H9 (cell line): ENCODE measurements around the gene QSOX1. TPM values are rescaled to one million over a fixed set of nuclear protein-coding genes. Genes with fewer than 3 reads are reported as not detected.
A peak's percentile ranks its signal among the peaks of the same experiment; 100 is the strongest.

Experiments used
- DNase-seq: peaks from one replicate; pipeline ENCODE4 v3.0.0-alpha.2; 2017
- H2AFZ ChIP-seq: one replicate; pipeline ENCODE4 v1.6.1; 2013; ENCODE audit warnings: mild to moderate bottlenecking, low read length, control low read depth, moderate library complexity
- H2AK5ac ChIP-seq: 2 replicates; pipeline ENCODE4 v1.6.1; 2013; ENCODE audit warnings: low read length, control low read depth, mixed read lengths; ENCODE audit not compliant: insufficient read length
- H2BK120ac ChIP-seq: one replicate; pipeline ENCODE4 v1.6.1; 2013; ENCODE audit warnings: low read depth, mild to moderate bottlenecking, low read length, control low read depth, inconsistent platforms; ENCODE audit not compliant: poor library complexity, severe bottlenecking
- H2BK12ac ChIP-seq: 2 replicates; pipeline ENCODE4 v1.6.1; 2013; ENCODE audit warnings: low read length, control low read depth, mixed read lengths, low read depth; ENCODE audit not compliant: insufficient read length
- H2BK15ac ChIP-seq: 2 replicates; pipeline ENCODE4 v1.6.1; 2013; ENCODE audit warnings: low read depth, low read length, control low read depth
- H2BK20ac ChIP-seq: one replicate; pipeline ENCODE4 v1.6.1; 2013; ENCODE audit warnings: low read depth, mild to moderate bottlenecking, low read length, control low read depth, inconsistent platforms; ENCODE audit not compliant: poor library complexity, severe bottlenecking
- H2BK5ac ChIP-seq: 2 replicates; pipeline ENCODE4 v1.6.1; 2013; ENCODE audit warnings: low read length, control low read depth, mixed read lengths; ENCODE audit not compliant: insufficient read length
- H3K14ac ChIP-seq: 2 replicates; pipeline ENCODE4 v1.6.1; 2013; ENCODE audit warnings: low read length, control low read depth; ENCODE audit not compliant: insufficient read depth
- H3K18ac ChIP-seq: 2 replicates; pipeline ENCODE4 v1.6.1; 2013; ENCODE audit warnings: low read depth, mild to moderate bottlenecking, mixed read lengths, low read length, control low read depth; ENCODE audit not compliant: insufficient read length
- H3K23ac ChIP-seq: 2 replicates; pipeline ENCODE4 v1.6.1; 2013; ENCODE audit warnings: low read length, control low read depth, mixed read lengths, low read depth; ENCODE audit not compliant: insufficient read length
- H3K23me2 ChIP-seq: 2 replicates; pipeline ENCODE4 v1.6.1; 2013; ENCODE audit warnings: low read depth, mild to moderate bottlenecking, mixed read lengths, low read length, control low read depth; ENCODE audit not compliant: insufficient read length, poor library complexity, severe bottlenecking
- H3K27ac ChIP-seq: 2 replicates; pipeline ENCODE4 v1.5.1; 2013; ENCODE audit warnings: low read length, control low read depth, mixed read lengths, low read depth; ENCODE audit not compliant: insufficient read length
- H3K27me3 ChIP-seq: 2 replicates; pipeline ENCODE4 v1.6.1; 2013; ENCODE audit warnings: low read length, control low read depth, inconsistent platforms; ENCODE audit not compliant: insufficient read depth
- H3K4ac ChIP-seq: 2 replicates; pipeline ENCODE4 v1.6.1; 2013; ENCODE audit warnings: low read depth, mild to moderate bottlenecking, control low read depth, inconsistent platforms, low read length, moderate library complexity
- H3K4me1 ChIP-seq: 2 replicates; pipeline ENCODE4 v1.6.1; 2013; ENCODE audit warnings: low read length, control low read depth, inconsistent platforms; ENCODE audit not compliant: insufficient read depth
- H3K4me2 ChIP-seq: 2 replicates; pipeline ENCODE4 v1.6.1; 2013; ENCODE audit warnings: low read length, control low read depth, mixed read lengths; ENCODE audit not compliant: insufficient read length, insufficient read depth
- H3K56ac ChIP-seq: 2 replicates; pipeline ENCODE4 v1.6.1; 2013; ENCODE audit warnings: low read depth, mild to moderate bottlenecking, mixed read lengths, low read length, control low read depth; ENCODE audit not compliant: insufficient read length
- H3K79me1 ChIP-seq: 2 replicates; pipeline ENCODE4 v1.6.1; 2013; ENCODE audit warnings: low read depth, mild to moderate bottlenecking, moderate library complexity, low read length, control low read depth, inconsistent platforms; ENCODE audit not compliant: insufficient read depth, poor library complexity, severe bottlenecking
- H3K79me2 ChIP-seq: 2 replicates; pipeline ENCODE4 v1.6.1; 2013; ENCODE audit warnings: low read length, control low read depth, inconsistent platforms; ENCODE audit not compliant: insufficient read depth
- H3K9ac ChIP-seq: 2 replicates; pipeline ENCODE4 v1.6.1; 2013; ENCODE audit warnings: low read length, control low read depth, mixed read lengths; ENCODE audit not compliant: insufficient read length; ENCODE audit errors: extremely low read depth
- H3K9me3 ChIP-seq: one replicate; pipeline ENCODE4 v1.6.1; 2013; ENCODE audit warnings: low read depth, low read length, inconsistent platforms; ENCODE audit not compliant: control insufficient read depth
- H3T11ph ChIP-seq: one replicate; pipeline ENCODE4 v1.6.1; 2013; ENCODE audit warnings: mild to moderate bottlenecking, low read length, control low read depth, inconsistent platforms
- H4K20me1 ChIP-seq: one replicate; pipeline ENCODE4 v1.6.1; 2013; ENCODE audit not compliant: control insufficient read depth, insufficient read length, insufficient read depth
- H4K5ac ChIP-seq: 2 replicates; pipeline ENCODE4 v1.6.1; 2013; ENCODE audit warnings: low read depth, mild to moderate bottlenecking, mixed read lengths, low read length, control low read depth; ENCODE audit not compliant: insufficient read length
- H4K8ac ChIP-seq: replicated peaks from 2 replicates; pipeline ENCODE4 v1.6.1; 2013; ENCODE audit warnings: low read length, control low read depth, mixed read lengths, low read depth; ENCODE audit not compliant: insufficient read length
- H4K91ac ChIP-seq: 2 replicates; pipeline ENCODE4 v1.6.1; 2013; ENCODE audit warnings: low read depth, mild to moderate bottlenecking, moderate library complexity, mixed read lengths, low read length, control low read depth; ENCODE audit not compliant: insufficient read length
- H3K27ac Mint-ChIP-seq, 3 experiments: 2 replicates in 2 of 3; 3 replicates in 1 of 3; pipeline ENCODE4 v1.8.0; 2020 to 2021; ENCODE audit warnings: mixed read lengths in 3 of 3, mild to moderate bottlenecking in 1 of 3, moderate library complexity in 1 of 3
- H3K27me3 Mint-ChIP-seq: 2 replicates; pipeline ENCODE4 v1.8.0; 2021; ENCODE audit warnings: low read depth, mild to moderate bottlenecking, moderate library complexity, mixed read lengths
- H3K36me3 Mint-ChIP-seq, 3 experiments: 2 replicates in 2 of 3; 3 replicates in 1 of 3; pipeline ENCODE4 v1.8.0; 2020 to 2021; ENCODE audit warnings: low read depth in 3 of 3, mixed read lengths in 3 of 3; ENCODE audit not compliant: insufficient read depth in 1 of 3
- H3K4me1 Mint-ChIP-seq, 2 experiments: 2 replicates each; pipeline ENCODE4 v1.8.0; 2020; ENCODE audit warnings: mixed read lengths in 2 of 2
- H3K4me3 Mint-ChIP-seq, 2 experiments: 2 replicates in 1 of 2; 3 replicates in 1 of 2; pipeline ENCODE4 v1.8.0; 2020 to 2021; ENCODE audit warnings: mild to moderate bottlenecking in 2 of 2, mixed read lengths in 2 of 2, moderate library complexity in 1 of 2
- H3K9me3 Mint-ChIP-seq, 2 experiments: 2 replicates in 1 of 2; 3 replicates in 1 of 2; pipeline ENCODE4 v1.8.0; 2020; ENCODE audit warnings: mild to moderate bottlenecking in 2 of 2, mixed read lengths in 2 of 2, moderate library complexity in 1 of 2
- CTCF ChIP-seq: fragments of 200-600 bp; sonication (generic); conservative IDR thresholded peaks from 3 replicates; pipeline ENCODE4 v1.8.0; 2021; ENCODE audit warnings: antibody characterized with exemption, mild to moderate bottlenecking
- WGBS: extraction: QIAGEN DNeasy Blood & Tissue Kit; methylation state at CpG from one replicate; pipeline ENCODE4 v1.1.7; 2013; ENCODE audit warnings: missing lambda C conversion rate, low lambda C conversion rate, mixed read lengths; ENCODE audit not compliant: insufficient read length; ENCODE audit errors: extremely low coverage; 5-methylcytosine and 5-hydroxymethylcytosine counted together
- total RNA-seq: library from RNA; stranded (reverse); gene quantifications from 2 replicates; pipeline ENCODE4 v1.2.1, GENCODE V29; 2021

QSOX1 gene
- total RNA-seq, 1 experiment from 2014 or later: 79.2 TPM

DNA sequence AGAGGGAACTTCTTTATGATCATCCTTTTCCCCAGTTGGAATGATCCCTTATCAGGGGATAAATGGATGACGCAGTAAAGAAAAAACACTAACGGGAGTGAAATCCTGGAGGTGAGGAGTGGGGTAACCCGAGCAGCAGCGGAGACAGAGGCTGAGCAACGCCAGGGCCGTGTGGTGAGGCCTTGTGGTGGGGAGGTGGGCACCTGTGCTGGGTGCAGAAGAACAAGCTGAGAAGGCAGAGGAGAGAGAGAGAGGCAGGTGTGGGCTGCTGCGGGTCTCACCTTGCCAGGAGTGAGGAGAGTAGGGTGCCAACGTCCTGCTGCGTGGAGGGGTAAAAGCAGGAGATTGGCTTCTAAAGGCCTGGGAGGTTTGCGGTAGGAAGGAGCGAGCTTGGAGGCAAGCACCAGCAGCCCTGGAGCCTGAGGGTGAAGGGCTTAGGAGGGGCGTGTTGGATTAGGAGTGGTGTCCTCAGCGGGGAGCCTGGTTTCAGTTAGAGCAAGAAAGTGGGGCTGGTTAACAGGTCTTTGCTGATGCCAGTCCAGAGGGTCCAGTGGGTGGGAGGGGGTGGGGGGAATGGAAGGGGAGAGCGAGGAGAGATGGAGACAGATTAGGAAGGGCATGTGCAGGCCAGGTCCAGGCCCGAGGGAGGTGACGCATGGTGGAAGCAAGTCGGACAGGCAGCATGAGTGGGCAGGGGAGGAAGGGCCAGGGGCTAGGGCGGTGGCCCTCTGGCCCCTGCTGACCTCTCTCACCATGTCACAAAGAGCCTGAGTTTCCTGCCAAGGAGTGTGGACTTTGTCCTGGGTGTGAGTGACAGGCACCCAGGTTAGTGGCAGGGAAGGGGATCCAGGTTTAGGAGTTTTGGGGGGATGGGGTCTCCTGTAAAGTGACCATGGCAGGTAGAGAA lies 38.7 kb downstream of the QSOX1 start:
- no peak overlapping the region for H4K91ac ChIP-seq
- no peak overlapping the region for H3K9ac ChIP-seq
- no peak overlapping the region; the same call in 1 of the 2 replicates for H3K14ac ChIP-seq
- no peak overlapping the region for H2BK120ac ChIP-seq
- no peak overlapping the region for H2BK20ac ChIP-seq
- WGBS: no CpG with 5 or more reads among the region's 18 CpGs
- Mint-ChIP-seq H3K9me3 (no peaks in the 10 kb centered on the region), H3K36me3 (peaks cover 25 to 60% (median 42%) of the 10 kb centered on the region in 3 experiments; a peak in 6 of 7 replicates), H3K27ac (peak overlapping the region in 2 of 3 experiments; percentile 26 to 53; a peak in 2 of 7 replicates), H3K4me3 (no peak overlapping the region; a peak in 1 of 5 replicates), H3K27me3 (peaks cover 1% of the 10 kb centered on the region; the same call in 1 of the 2 replicates), H3K4me1 (peaks cover 5 to 34% of the 10 kb centered on the region in 2 experiments)
- H3K4ac ChIP-seq: no peak overlapping the region
- H3K4me1 ChIP-seq: no peaks in the 10 kb centered on the region
- H2BK12ac ChIP-seq: no peak overlapping the region
- no peak overlapping the region for H2AFZ ChIP-seq
- no peak overlapping the region for H4K5ac ChIP-seq
- H4K8ac ChIP-seq: no peak overlapping the region
- H3K79me2 ChIP-seq: no peaks in the 10 kb centered on the region
- H2BK15ac ChIP-seq: no peak overlapping the region
- no peak overlapping the region for H3T11ph ChIP-seq
- no peak overlapping the region for H3K27ac ChIP-seq
- DNase-seq: no peak
- no peaks in the 10 kb centered on the region for H3K23me2 ChIP-seq
- H3K18ac ChIP-seq: no peak overlapping the region
- H3K27me3 ChIP-seq: no peaks in the 10 kb centered on the region
- no peaks in the 10 kb centered on the region for H4K20me1 ChIP-seq
- H3K56ac ChIP-seq: no peak overlapping the region
- no peaks in the 10 kb centered on the region for H3K9me3 ChIP-seq
- no peaks in the 10 kb centered on the region for H3K79me1 ChIP-seq
- H3K4me2 ChIP-seq: no peak overlapping the region
- H2BK5ac ChIP-seq: no peak overlapping the region
- TF ChIP-seq CTCF: no peak
- H3K23ac ChIP-seq: no peak overlapping the region
- no peak overlapping the region for H2AK5ac ChIP-seq
